RWPE1 (cell line): ENCODE data around the gene MTHFD1L.
A peak's percentile ranks its signal among the peaks of the same experiment; 100 is the strongest.
"Not testable (repeated sequence)": the region's sequence is repeated elsewhere in the genome, so short reads cannot be mapped to it uniquely, and the experiment has no call there.

Experiments used
- CTCF ChIA-PET: fragments of 350-600 bp; sonication (Branson Sonifier 250); formaldehyde crosslinking; extraction: SDS; loops from one replicate; lab custom pipeline; 2021; lab: Yijun Ruan, JAX
- POLR2A ChIA-PET: fragments of 400-600 bp; formaldehyde crosslinking; extraction: SDS; loops from one replicate; lab custom pipeline; 2020; ENCODE audit warnings: antibody characterized with exemption; ENCODE audit not compliant: low non-redundant PET; lab: Yijun Ruan, JAX
- DNase-seq: peaks from one replicate; pipeline ENCODE4 v3.0.0; 2012; ENCODE audit warnings: low spot score
- H3K27ac ChIP-seq: fragments of 450-650 bp; 2 replicates; pipeline ENCODE4 v1.5.1; 2017
- TF ChIP-seq, protein P1 (sequence below): fragments of 450-650 bp; conservative IDR thresholded peaks from 2 replicates; pipeline ENCODE4 v1.5.1; 2017; ENCODE audit warnings: low read depth, mild to moderate bottlenecking

MTHFD1L gene

DNA sequence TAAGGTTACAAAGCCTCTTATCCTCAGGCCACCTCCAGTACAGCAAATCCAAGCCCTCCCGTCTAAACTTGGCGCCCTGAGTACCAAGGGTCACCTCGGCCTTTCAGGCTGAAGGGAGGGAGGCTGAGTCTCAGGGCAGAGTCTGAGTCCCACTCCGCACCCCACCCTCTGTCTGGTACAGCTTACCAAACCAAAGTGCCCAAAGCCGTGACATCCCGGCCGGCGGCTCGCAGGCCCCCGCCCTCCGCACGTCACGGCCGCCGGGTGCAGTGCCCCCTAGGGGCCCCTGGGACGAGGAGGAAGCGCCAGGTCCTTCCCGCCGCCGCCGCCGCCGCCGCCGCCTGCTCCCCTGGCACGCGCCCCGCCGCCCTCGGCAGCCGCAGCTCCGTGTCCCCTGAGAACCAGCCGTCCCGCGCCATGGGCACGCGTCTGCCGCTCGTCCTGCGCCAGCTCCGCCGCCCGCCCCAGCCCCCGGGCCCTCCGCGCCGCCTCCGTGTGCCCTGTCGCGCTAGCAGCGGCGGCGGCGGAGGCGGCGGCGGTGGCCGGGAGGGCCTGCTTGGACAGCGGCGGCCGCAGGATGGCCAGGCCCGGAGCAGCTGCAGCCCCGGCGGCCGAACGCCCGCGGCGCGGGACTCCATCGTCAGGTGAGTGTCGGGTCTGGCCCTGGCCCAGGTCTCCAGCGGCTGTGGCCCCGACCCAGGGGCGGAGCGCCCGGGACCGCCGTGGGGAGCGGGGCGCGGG is at the start of gene MTHFD1L:
Gene MTHFD1L, plus strand, starts transcription at position 297 of the 741 bp plus-strand sequence. Its CDS starts 121 bp downstream, at position 418.
- TF ChIP-seq, protein P1, sequence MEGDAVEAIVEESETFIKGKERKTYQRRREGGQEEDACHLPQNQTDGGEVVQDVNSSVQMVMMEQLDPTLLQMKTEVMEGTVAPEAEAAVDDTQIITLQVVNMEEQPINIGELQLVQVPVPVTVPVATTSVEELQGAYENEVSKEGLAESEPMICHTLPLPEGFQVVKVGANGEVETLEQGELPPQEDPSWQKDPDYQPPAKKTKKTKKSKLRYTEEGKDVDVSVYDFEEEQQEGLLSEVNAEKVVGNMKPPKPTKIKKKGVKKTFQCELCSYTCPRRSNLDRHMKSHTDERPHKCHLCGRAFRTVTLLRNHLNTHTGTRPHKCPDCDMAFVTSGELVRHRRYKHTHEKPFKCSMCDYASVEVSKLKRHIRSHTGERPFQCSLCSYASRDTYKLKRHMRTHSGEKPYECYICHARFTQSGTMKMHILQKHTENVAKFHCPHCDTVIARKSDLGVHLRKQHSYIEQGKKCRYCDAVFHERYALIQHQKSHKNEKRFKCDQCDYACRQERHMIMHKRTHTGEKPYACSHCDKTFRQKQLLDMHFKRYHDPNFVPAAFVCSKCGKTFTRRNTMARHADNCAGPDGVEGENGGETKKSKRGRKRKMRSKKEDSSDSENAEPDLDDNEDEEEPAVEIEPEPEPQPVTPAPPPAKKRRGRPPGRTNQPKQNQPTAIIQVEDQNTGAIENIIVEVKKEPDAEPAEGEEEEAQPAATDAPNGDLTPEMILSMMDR: peak; percentile 80
- ChIA-PET CTCF (interaction anchor here (0.6 to 2.1 kb wide), 6 partner anchors 11 to 1051 kb away, joined by 3 to 14 read pairs (median 4); no protein-coding TSS in a partner anchor), POLR2A (no interaction called here)
- DNase-seq: peak; percentile 88
- peak within 1 kb of the TSS; percentile 89 for H3K27ac ChIP-seq

DNA sequence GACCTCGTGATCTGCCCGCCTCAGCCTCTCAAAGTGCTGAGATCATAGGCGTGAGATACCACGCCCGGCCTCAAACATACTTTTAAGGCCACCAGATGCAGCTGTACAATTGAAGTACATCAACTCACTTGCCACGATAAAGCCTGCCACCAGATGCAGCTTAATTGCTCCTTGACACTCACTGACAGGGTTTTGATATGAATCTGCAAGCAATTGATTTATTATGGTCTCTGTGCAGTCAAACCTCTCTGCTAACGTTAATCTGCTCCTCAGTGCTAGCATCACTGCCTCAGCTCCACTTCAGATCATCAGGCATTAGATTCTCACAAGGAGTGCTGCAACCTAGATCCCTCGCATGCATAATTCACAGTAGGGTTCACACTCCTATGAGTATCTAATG is 48.9 kb upstream of the MTHFD1L start:
- DNase-seq, POLR2A ChIA-PET, H3K27ac ChIP-seq: not testable (repeated sequence)
- CTCF ChIA-PET: interaction anchor here (0.7 to 4.7 kb wide), 5 partner anchors 49 to 620 kb away, joined by 4 to 33 read pairs (median 7); partner anchors contain the start of gene MTHFD1L

DNA sequence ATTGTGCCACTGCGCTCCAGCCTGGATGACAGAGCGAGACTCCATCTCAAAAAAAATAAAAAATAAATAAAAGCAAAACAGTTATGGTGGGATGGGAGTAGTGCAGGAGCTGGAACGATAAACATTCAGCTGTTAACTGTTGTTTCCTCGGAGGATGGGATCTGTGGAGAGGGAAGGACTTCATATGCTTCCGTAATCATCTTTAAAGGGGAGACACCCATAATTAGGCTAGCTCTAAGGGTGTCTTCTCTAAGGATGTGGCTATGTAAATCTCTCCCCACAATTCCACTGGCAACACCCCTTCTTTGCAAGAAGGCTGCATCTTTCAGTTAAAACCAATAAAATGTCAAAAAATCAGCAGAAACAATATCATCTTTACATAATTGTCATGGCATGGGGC is 42.6 kb upstream of the MTHFD1L start:
- TF ChIP-seq, protein P1: no peak
- no peak for DNase-seq
- ChIA-PET POLR2A (no interaction called here), CTCF (no interaction called here)
- no peak overlapping the region for H3K27ac ChIP-seq

DNA sequence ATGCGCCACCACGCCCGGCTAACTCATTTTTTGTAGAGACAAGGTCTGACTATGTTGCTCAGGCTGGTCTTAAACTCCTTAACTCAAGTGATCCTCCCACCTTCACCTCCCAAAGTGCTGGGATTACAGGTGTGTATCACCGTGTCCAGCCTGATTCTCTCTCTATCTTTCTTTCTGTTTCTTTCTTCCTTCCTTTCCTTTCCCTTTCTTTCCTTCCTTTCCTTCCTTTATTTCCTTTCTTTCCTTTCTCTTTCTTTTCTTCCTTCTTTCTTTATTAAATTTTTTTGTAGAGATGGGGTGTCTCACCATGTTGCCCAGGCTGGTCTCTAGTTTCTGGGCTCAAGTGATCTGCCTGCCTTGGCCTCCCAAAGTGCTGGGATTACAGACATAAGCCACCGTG is 38.7 kb upstream of the MTHFD1L start:
- no peak for DNase-seq
- H3K27ac ChIP-seq: no peak overlapping the region
- TF ChIP-seq, protein P1: no peak
- ChIA-PET CTCF (interaction anchor here (0.6 to 1.8 kb wide), 2 partner anchors 9 to 12 kb away, joined by 3 to 7 read pairs; no protein-coding TSS in a partner anchor), POLR2A (no interaction called here)

DNA sequence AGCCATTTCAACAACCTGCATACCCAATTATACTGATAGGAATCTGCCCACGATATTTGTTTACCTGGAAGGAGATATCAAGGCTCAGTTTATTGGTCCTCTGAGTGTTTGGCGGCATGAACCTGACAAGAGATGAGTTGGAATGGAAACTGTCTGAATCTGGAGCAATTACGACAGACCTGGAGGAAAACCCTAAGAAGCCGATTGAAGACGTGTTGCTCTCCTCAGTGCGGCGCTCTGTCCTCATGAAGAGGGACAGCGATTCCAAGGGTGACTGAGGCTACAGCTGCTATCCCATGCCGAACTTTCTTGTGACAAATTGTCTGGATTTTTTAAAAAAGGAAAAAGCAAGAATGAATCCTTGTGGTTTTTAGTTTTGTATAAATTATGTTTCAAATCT is 37.4 kb upstream of the MTHFD1L start:
- CTCF ChIA-PET, POLR2A ChIA-PET, DNase-seq, H3K27ac ChIP-seq: not testable (repeated sequence)

DNA sequence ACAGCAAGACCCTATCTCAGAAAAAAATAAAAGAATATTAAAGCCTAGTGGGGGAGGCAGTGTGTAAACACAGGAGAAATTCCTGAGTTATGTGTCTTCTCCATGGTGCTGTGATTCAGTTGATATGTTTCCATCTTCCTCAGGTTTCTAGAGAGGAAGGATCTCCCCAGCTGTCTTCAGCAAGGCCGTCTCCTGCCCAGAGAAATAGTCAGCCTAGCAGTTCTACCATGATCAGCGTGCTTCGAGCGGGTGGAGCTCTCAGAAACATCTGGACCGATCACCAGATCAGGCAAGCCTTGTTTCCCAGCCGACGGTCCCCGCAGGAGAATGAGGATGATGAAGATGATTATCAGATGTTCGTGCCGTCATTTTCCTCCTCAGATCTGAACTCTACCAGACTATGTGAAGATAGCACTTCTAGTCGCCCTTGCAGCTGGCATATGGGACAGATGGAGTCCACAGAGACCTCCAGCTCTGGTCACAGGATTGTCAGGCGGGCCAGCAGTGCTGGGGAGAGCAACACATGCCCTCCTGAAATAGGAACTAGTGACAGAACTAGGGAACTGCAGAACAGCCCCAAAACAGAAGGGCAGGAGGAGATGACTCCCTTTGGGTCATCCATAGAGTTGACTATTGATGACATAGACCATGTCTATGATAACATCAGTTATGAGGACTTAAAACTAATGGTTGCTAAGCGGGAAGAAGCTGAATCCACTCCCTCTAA is 34.9 kb upstream of the MTHFD1L start:
- CTCF ChIA-PET: no interaction called here
- TF ChIP-seq, protein P1: no peak
- DNase-seq: no peak
- H3K27ac ChIP-seq: no peak overlapping the region
- POLR2A ChIA-PET: no interaction called here

DNA sequence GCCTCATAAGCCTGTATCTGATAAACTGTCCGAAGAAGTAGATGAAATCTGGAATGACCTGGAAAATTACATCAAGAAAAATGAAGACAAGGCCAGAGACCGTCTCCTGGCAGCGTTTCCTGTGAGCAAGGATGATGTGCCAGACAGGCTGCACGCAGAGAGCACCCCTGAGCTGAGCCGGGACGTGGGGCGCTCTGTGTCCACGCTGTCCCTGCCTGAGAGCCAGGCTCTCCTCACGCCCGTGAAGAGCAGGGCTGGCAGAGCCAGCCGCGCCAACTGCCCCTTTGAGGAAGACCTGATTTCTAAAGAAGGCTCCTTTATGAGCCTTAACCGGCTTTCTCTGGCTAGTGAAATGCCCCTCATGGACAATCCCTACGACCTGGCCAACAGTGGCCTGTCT is 33.9 kb upstream of the MTHFD1L start:
- TF ChIP-seq, protein P1: no peak
- no peak for DNase-seq
- CTCF ChIA-PET: no interaction called here

More for the DNA sequence above, 33.9 kb upstream of the MTHFD1L start:
- POLR2A ChIA-PET: no interaction called here
- H3K27ac ChIP-seq: no peak overlapping the region
